ENCODE results near the gene GFRA1.

- TF ChIP-seq, protein P1, sequence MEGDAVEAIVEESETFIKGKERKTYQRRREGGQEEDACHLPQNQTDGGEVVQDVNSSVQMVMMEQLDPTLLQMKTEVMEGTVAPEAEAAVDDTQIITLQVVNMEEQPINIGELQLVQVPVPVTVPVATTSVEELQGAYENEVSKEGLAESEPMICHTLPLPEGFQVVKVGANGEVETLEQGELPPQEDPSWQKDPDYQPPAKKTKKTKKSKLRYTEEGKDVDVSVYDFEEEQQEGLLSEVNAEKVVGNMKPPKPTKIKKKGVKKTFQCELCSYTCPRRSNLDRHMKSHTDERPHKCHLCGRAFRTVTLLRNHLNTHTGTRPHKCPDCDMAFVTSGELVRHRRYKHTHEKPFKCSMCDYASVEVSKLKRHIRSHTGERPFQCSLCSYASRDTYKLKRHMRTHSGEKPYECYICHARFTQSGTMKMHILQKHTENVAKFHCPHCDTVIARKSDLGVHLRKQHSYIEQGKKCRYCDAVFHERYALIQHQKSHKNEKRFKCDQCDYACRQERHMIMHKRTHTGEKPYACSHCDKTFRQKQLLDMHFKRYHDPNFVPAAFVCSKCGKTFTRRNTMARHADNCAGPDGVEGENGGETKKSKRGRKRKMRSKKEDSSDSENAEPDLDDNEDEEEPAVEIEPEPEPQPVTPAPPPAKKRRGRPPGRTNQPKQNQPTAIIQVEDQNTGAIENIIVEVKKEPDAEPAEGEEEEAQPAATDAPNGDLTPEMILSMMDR (IDR thresholded peaks at IDR 0.05 in 2 of 3, conservative IDR thresholded peaks at IDR 0.05 in 1 of 3; ENCODE audit: borderline replicate concordance in 1 of 3, insufficient read depth in 1 of 3, low read depth in 2 of 3, low read length in 2 of 3), result no peak
- TF ChIP-seq JUND (IDR thresholded peaks at IDR 0.05) (no peak), REST (IDR thresholded peaks at IDR 0.05; ENCODE audit: low read depth) (no peak), POLR2A (IDR thresholded peaks at IDR 0.05; ENCODE audit: borderline replicate concordance, extremely low read depth, insufficient read depth, insufficient read length) (no peak), CEBPB (IDR thresholded peaks at IDR 0.05; ENCODE audit: low read depth) (no peak)
Observed at GRCh38 chr10:116132780-116133399, 140.1 kb downstream of the GFRA1 start.
